K562 (cell line): Measurements from ENCODE around the gene CTNNA3. TPM values are rescaled to one million over a fixed set of nuclear protein-coding genes. Genes with fewer than 3 reads are reported as not detected.
A peak's percentile ranks its signal among the peaks of the same experiment; 100 is the strongest.

Source experiments
- ATAC-seq: fragments of 200-7000 bp; cut with Tn5 transposase; 3 replicates; pipeline ENCODE4 v1.9.1; 2020; ENCODE audit warnings: moderate library complexity
- BruUV-seq: library from RNA; stranded (reverse); fragments of 400-500 nt; replicated peaks from 2 replicates; lab custom pipeline; 2021; lab: Mats Ljungman, UMichigan
- CTCF ChIA-PET: fragments of 300-600 bp; formaldehyde crosslinking; extraction: SDS; loops from one replicate; lab custom pipeline; 2021; ENCODE audit warnings: low intra/inter-chr PET ratio; lab: Yijun Ruan, JAX
- POLR2A ChIA-PET: fragments of 300-600, 350-650 bp; sonication (Branson Sonifier 250); formaldehyde crosslinking; extraction: SDS; loops from one replicate; lab custom pipeline; 2021; ENCODE audit warnings: antibody characterized with exemption, inconsistent platforms; lab: Yijun Ruan, JAX
- DNase-seq, 4 experiments: peaks; one replicate each; pipeline versions ENCODE4 v3.0.0 to v3.0.0-alpha.2; 2011 to 2018; ENCODE audit warnings: low spot score in 3 of 4, mixed read lengths in 3 of 4; ENCODE audit errors: extremely low read depth in 1 of 4
- FAIRE-seq: peaks from 2 replicates; lab custom pipeline; 2011; peaks lifted over from hg19 to GRCh38; lab: Jason Lieb, UNC
- H2AFZ ChIP-seq: 2 replicates; pipeline ENCODE4 v1.6.0; 2011; ENCODE audit warnings: low read depth, low read length, control low read depth, inconsistent platforms
- H3K27ac ChIP-seq: fragments of 200-600 bp; 3 replicates; pipeline ENCODE4 v1.8.0; 2011; ENCODE audit warnings: low read depth, mild to moderate bottlenecking, control low read depth, inconsistent platforms, low read length, moderate library complexity, mixed read lengths; ENCODE audit errors: extremely low read depth
- H3K27me3 ChIP-seq, 2 experiments: fragments of 300-600 bp in 1 of 2; 2 replicates in 1 of 2; 3 replicates in 1 of 2; pipeline versions ENCODE4 v1.6.0 to v1.8.0; 2011; ENCODE audit warnings: inconsistent platforms in 2 of 2, low read length in 2 of 2, mild to moderate bottlenecking in 1 of 2, mixed read lengths in 1 of 2, moderate library complexity in 1 of 2; ENCODE audit not compliant: control insufficient read depth in 2 of 2, insufficient read depth in 2 of 2
- H3K36me3 ChIP-seq: fragments of 300-600 bp; 3 replicates; pipeline ENCODE4 v1.8.0; 2011; ENCODE audit warnings: mild to moderate bottlenecking, low read length, inconsistent platforms; ENCODE audit not compliant: control insufficient read depth, insufficient read depth
- H3K4me1 ChIP-seq, 2 experiments: fragments of 200-600 bp in 1 of 2; replicated peaks in 1 of 2; 2 replicates in 1 of 2; 3 replicates in 1 of 2; pipeline versions ENCODE4 v1.5.1 to v1.8.0; 2011; ENCODE audit warnings: inconsistent platforms in 2 of 2, low read length in 2 of 2, mild to moderate bottlenecking in 1 of 2, mixed read lengths in 1 of 2, moderate library complexity in 1 of 2; ENCODE audit not compliant: control insufficient read depth in 2 of 2, insufficient read depth in 2 of 2
- H3K4me2 ChIP-seq: 2 replicates; pipeline ENCODE4 v1.6.1; 2011; ENCODE audit warnings: low read length, control low read depth, inconsistent platforms, mixed read lengths; ENCODE audit not compliant: insufficient read depth
- H3K4me3 ChIP-seq: fragments of 200-600 bp; sonication (generic), shearing (Covaris generic); 2 replicates; pipeline ENCODE4 v1.5.1; 2016; ENCODE audit warnings: control low read depth, inconsistent platforms
- H3K79me2 ChIP-seq: fragments of 200-600 bp; 3 replicates; pipeline ENCODE4 v1.8.0; 2011; ENCODE audit warnings: low read length, inconsistent platforms; ENCODE audit not compliant: control insufficient read depth, insufficient read depth
- H3K9ac ChIP-seq, 2 experiments: 2 replicates each; pipeline versions ENCODE4 v1.6.0 to v1.6.1; 2011; ENCODE audit warnings: low read depth in 2 of 2, low read length in 2 of 2, control low read depth in 1 of 2, inconsistent platforms in 1 of 2, mild to moderate bottlenecking in 1 of 2, mixed read lengths in 1 of 2; ENCODE audit not compliant: insufficient read depth in 1 of 2
- H3K9me1 ChIP-seq: one replicate; pipeline ENCODE4 v1.6.0; 2011; ENCODE audit warnings: inconsistent platforms, mild to moderate bottlenecking, low read length, moderate library complexity; ENCODE audit not compliant: control insufficient read depth, insufficient read depth
- H3K9me3 ChIP-seq: replicated peaks from 2 replicates; pipeline ENCODE4 v1.5.1; 2011; ENCODE audit warnings: low read depth, low read length, inconsistent platforms; ENCODE audit not compliant: control insufficient read depth, insufficient read depth
- H4K20me1 ChIP-seq: replicated peaks from 2 replicates; pipeline ENCODE4 v1.6.1; 2011; ENCODE audit warnings: low read length, inconsistent platforms, mixed read lengths; ENCODE audit not compliant: control insufficient read depth, insufficient read depth
- CTCF ChIP-seq, 3 experiments: IDR thresholded peaks in 2 of 3; conservative IDR thresholded peaks in 1 of 3; 2 replicates each; pipeline ENCODE4 v1.5.1; 2011 to 2012; ENCODE audit warnings: low read length in 3 of 3, mild to moderate bottlenecking in 3 of 3, control low read depth in 2 of 3, improper control_type of control experiment in 1 of 3, inconsistent platforms in 1 of 3, low read depth in 1 of 3, mixed read lengths in 1 of 3, moderate library complexity in 1 of 3; ENCODE audit not compliant: insufficient read depth in 2 of 3
- HMGN3 ChIP-seq: IDR thresholded peaks from 2 replicates; pipeline ENCODE4 v1.6.1; 2011; ENCODE audit warnings: borderline replicate concordance, low read depth, mild to moderate bottlenecking, mixed read lengths, low read length; ENCODE audit not compliant: insufficient read length; ENCODE audit errors: extremely low read depth
- JUNB ChIP-seq: fragments of 450-650 bp; formaldehyde crosslinking; conservative IDR thresholded peaks from 2 replicates; pipeline ENCODE4 v1.4.0; 2020; ENCODE audit warnings: mild to moderate bottlenecking
- MTA2 ChIP-seq: fragments of 450-650 bp; IDR thresholded peaks from 2 replicates; pipeline ENCODE4 v1.6.1; 2016; ENCODE audit warnings: low read depth
- RAD51 ChIP-seq: fragments of 450-650 bp; IDR thresholded peaks from 2 replicates; pipeline ENCODE4 v1.7.1; 2016; ENCODE audit warnings: low read depth, mild to moderate bottlenecking, borderline replicate concordance
- RNF2 ChIP-seq: sonication (generic); IDR thresholded peaks from 2 replicates; pipeline ENCODE4 v1.6.1; 2016
- TAF15 ChIP-seq: fragments of 200-400 bp; formaldehyde crosslinking; IDR thresholded peaks from 2 replicates; pipeline ENCODE4 v1.6.1; 2017; ENCODE audit warnings: mild to moderate bottlenecking, low read depth, low read length, moderate library complexity
- WHSC1 ChIP-seq: IDR thresholded peaks from one replicate; pipeline ENCODE4 v1.6.1; 2012; ENCODE audit warnings: low read length, control low read depth, inconsistent platforms
- ZNF124 ChIP-seq: sonication (generic); formaldehyde crosslinking; IDR thresholded peaks from 2 replicates; pipeline ENCODE4 v1.8.1; 2022; ENCODE audit warnings: missing genetic modification reagents
- ZNF134 ChIP-seq: fragments of 250-450 bp; sonication (Bioruptor Pico); conservative IDR thresholded peaks from 2 replicates; pipeline ENCODE4 v1.4.0; 2020
- ZNF140 ChIP-seq: fragments of 250-450 bp; sonication (Bioruptor Pico); IDR thresholded peaks from 2 replicates; pipeline ENCODE4 v1.8.0; 2021; ENCODE audit warnings: moderate library complexity, mild to moderate bottlenecking, inconsistent platforms
- ZNF143 ChIP-seq: sonication (generic); formaldehyde crosslinking; IDR thresholded peaks from 2 replicates; pipeline ENCODE4 v1.9.0; 2022; ENCODE audit warnings: mild to moderate bottlenecking, missing genetic modification reagents
- ZNF280A ChIP-seq: fragments of 450-650 bp; IDR thresholded peaks from 2 replicates; pipeline ENCODE4 v1.6.1; 2018; ENCODE audit warnings: mild to moderate bottlenecking, low read depth; ENCODE audit not compliant: partially characterized antibody
- ZNF311 ChIP-seq: fragments of 250-450 bp; sonication (Bioruptor Pico); IDR thresholded peaks from 2 replicates; pipeline ENCODE4 v1.4.0; 2020; ENCODE audit warnings: mild to moderate bottlenecking, moderate library complexity
- WGBS: fragments of 100-300 bp; shearing (Covaris generic); methylation state at CpG from one replicate; pipeline ENCODE4 v1.1.6; 2016; ENCODE audit warnings: low coverage, mixed read lengths; ENCODE audit not compliant: insufficient coverage; ENCODE audit errors: missing lambda C conversion rate; 5-methylcytosine and 5-hydroxymethylcytosine counted together
- in situ Hi-C: fragments of 300-500 bp; cut with MboI; formaldehyde crosslinking; loops from 4 replicates; pipeline ENCODE4 v1.15.0; 2018; ENCODE audit warnings: inconsistent platforms, mixed read lengths
- intact Hi-C: fragments of 100-400 bp; cut with micrococcal nuclease; formaldehyde crosslinking; loops from 2 replicates; pipeline ENCODE4 v1.14.2; 2022
- polyA plus RNA-seq, 8 experiments: library from polyadenylated mRNA; depleted of rRNA in 4 of 8; stranded (reverse) in 5 of 8; unstranded in 3 of 8; fragments of >200 nt; fragmentation: Nextera tagmentation in 2 of 8; fragmentation: Illumina TruSeq in 1 of 8; extraction: Ambion mirVana in 2 of 8; extraction: Trizol in 1 of 8; gene quantifications; 2 replicates each; pipeline versions ENCODE4 v1.2.1 to v1.2.3, GENCODE V29; 2011 to 2014; ENCODE audit warnings: inconsistent platforms in 1 of 8, missing spikeins in 1 of 8
- total RNA-seq, 7 experiments: library from RNA; depleted of rRNA in 6 of 7; stranded (reverse); fragments of >200 nt in 6 of 7; fragmentation: Illumina TruSeq in 2 of 7; extraction: Trizol in 2 of 7; gene quantifications; 2 replicates each; pipeline versions ENCODE4 v1.2.1 to v1.2.3, GENCODE V29; 2011 to 2021; ENCODE audit warnings: low replicate concordance in 1 of 7

The CTNNA3 gene
- total and polyA plus RNA-seq, 9 of the 15 experiments (the other 6 are each of a cell fraction or from before 2014, with no cell fraction given): 0.04 TPM; not detected in 8

- no peak overlapping the region for H3K27ac ChIP-seq
- no peaks in the 10 kb centered on the region; the same call in 1 of the 2 replicates for H3K9me3 ChIP-seq
- H4K20me1 ChIP-seq: no peaks in the 10 kb centered on the region
- no peaks in the 10 kb centered on the region for H3K36me3 ChIP-seq
- no peak overlapping the region for H3K9ac ChIP-seq
- CTCF ChIA-PET: no interaction called here
- intact Hi-C loops: no loop called here
- no peak for FAIRE-seq
- H3K4me1 ChIP-seq: no peaks in the 10 kb centered on the region
- no TSS peak for BruUV-seq
- H3K9me1 ChIP-seq: no peaks in the 10 kb centered on the region
- no peaks in the 10 kb centered on the region for H3K27me3 ChIP-seq
- 0% methylated on average over 4 of the region's 4 CpGs for WGBS
- H3K4me2 ChIP-seq: no peak overlapping the region
- H3K4me3 ChIP-seq: no peak overlapping the region
- POLR2A ChIA-PET: no interaction called here
- in situ Hi-C loops: no loop called here
- no peak overlapping the region for H2AFZ ChIP-seq
- H3K79me2 ChIP-seq: no peaks in the 10 kb centered on the region
- ATAC-seq: no peak
- DNase-seq: no peak
- no peak for TF ChIP-seq ZNF311 (CRISPR knock-in tag)
- TF ChIP-seq TAF15: no peak
- TF ChIP-seq RAD51: no peak
- TF ChIP-seq ZNF134 (CRISPR knock-in tag): peak; percentile 92
Measured at GRCh38 chr10:66862687-66863258, 833.2 kb downstream of the CTNNA3 start.

- no peak overlapping the region for H2AFZ ChIP-seq
- H3K79me2 ChIP-seq: no peaks in the 10 kb centered on the region
- H3K4me2 ChIP-seq: no peak overlapping the region
- in situ Hi-C loops (no loop called here), intact Hi-C loops (no loop called here)
- no TSS peak for BruUV-seq
- H3K27ac ChIP-seq: no peak overlapping the region
- ATAC-seq (no peak), DNase-seq (no peak), FAIRE-seq (no peak)
- H3K9me3 ChIP-seq: peaks cover 1% of the 10 kb centered on the region; the same call in 1 of the 2 replicates
- H3K9me1 ChIP-seq: no peaks in the 10 kb centered on the region
- H3K9ac ChIP-seq: no peak overlapping the region
- no peak overlapping the region for H3K4me3 ChIP-seq
- H4K20me1 ChIP-seq: no peaks in the 10 kb centered on the region
- no peaks in the 10 kb centered on the region for H3K4me1 ChIP-seq
- no peaks in the 10 kb centered on the region for H3K36me3 ChIP-seq
- no peaks in the 10 kb centered on the region for H3K27me3 ChIP-seq
- CTCF ChIA-PET: no interaction called here
- POLR2A ChIA-PET: no interaction called here
- WGBS: 0% methylated on average over 2 of the region's 2 CpGs
- TF ChIP-seq MTA2 (no peak), ZNF280A (no peak), CTCF (IDR thresholded peaks at IDR 0.05 in 2 of 3, conservative IDR thresholded peaks at IDR 0.05 in 1 of 3; ENCODE audit: insufficient read depth in 2 of 3, low read depth in 1 of 3, low read length in 3 of 3) (no peak), HMGN3 (no peak), WHSC1 (no peak), ZNF140 (CRISPR knock-in tag) (no peak), JUNB (CRISPR knock-in tag) (no peak), RNF2 (no peak), ZNF124 (CRISPR knock-in tag) (no peak), ZNF143 (no peak)
Measured at GRCh38 chr10:66860376-66860945, 835.5 kb downstream of the CTNNA3 start.
